ENCODE measurements around the gene FXR1.

DNA sequence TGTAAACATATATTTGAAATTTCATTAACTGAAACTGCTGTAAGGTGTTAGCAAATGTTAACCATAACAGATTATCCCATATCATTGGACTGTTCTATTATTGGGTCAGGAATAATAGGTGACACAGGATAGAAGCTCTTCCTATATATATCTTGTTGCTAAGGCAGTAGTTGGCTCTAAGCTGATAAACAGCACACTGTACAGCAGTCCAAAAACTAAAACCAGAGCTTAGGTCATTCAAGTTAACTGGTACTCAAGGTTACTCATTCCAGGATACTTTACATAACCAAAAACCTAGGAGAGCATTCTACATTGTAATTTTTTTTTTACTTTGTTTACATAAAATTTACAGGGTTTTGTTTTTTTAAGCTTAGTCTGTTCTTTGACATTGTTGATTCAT lies 68.1 kb downstream of the FXR1 start:
- no peak for TF ChIP-seq FOXA1 (IDR thresholded peaks at IDR 0.05)
- TF ChIP-seq BHLHE40 (IDR thresholded peaks at IDR 0.05; ENCODE audit: borderline replicate concordance): no peak
- no peak for TF ChIP-seq SP1 (IDR thresholded peaks at IDR 0.05)
- TF ChIP-seq ZNF384 (IDR thresholded peaks at IDR 0.05): no peak
- TF ChIP-seq FOXK2 (IDR thresholded peaks at IDR 0.05): no peak
- TF ChIP-seq SUZ12 (IDR thresholded peaks at IDR 0.05): no peak
- no peak for TF ChIP-seq FOXM1 (IDR thresholded peaks at IDR 0.05; ENCODE audit: borderline replicate concordance)
